ENCODE measurements around the gene CELA2A. TPM values are rescaled to one million over a fixed set of nuclear protein-coding genes. Genes with fewer than 3 reads are reported as not detected.

The CELA2A gene
- total and polyA plus RNA-seq, 4 experiments from 2014 or later, result not detected

GRCh38 chr1:15417059-15417934 is 39.2 kb upstream of the CELA2A start:
- H3K27me3 ChIP-seq (ENCODE audit: insufficient read depth, low read length), result no peaks in the 10 kb centered on the region
- peak; percentile 64 to 92 (median 73) for DNase-seq
- peaks cover 43 to 80% (median 63%) of the 10 kb centered on the region in 4 donors for H3K4me1 Mint-ChIP-seq
- peak overlapping the region; percentile 70 for H3K27ac ChIP-seq (ENCODE audit: low read depth, low read length)
- no peaks in the 10 kb centered on the region for H3K27me3 Mint-ChIP-seq
- H3K4me1 ChIP-seq (ENCODE audit: insufficient read depth, low read length), result peaks cover 77% of the 10 kb centered on the region
- no peaks in the 10 kb centered on the region for H3K9me3 ChIP-seq (ENCODE audit: control insufficient read depth in 1 of 2, low read length in 2 of 2)
- H3K4me3 Mint-ChIP-seq, result peak overlapping the region; percentile 7 to 84 (median 74)
- peaks cover 13 to 47% of the 10 kb centered on the region in 2 donors for H3K36me3 Mint-ChIP-seq
- CTCF ChIA-PET (ENCODE audit: partially characterized antibody), result interaction anchor here (0.9 to 2.2 kb wide), 8 partner anchors 10 to 98 kb away, joined by 3 to 11 read pairs (median 4); no protein-coding TSS in a partner anchor
- peak overlapping the region in 1 of 2 donors; percentile 41 for H3K4me3 ChIP-seq (ENCODE audit: low read length in 2 of 2)
- POLR2A ChIA-PET (ENCODE audit: partially characterized antibody), result interaction anchor here (0.9 to 6.2 kb wide), 3 partner anchors 10 to 94 kb away, joined by 3 to 38 read pairs (median 3); partner anchors contain the start of gene EFHD2
- peaks cover 6% of the 10 kb centered on the region for H3K36me3 ChIP-seq (ENCODE audit: insufficient read depth, low read length)
- no peaks in the 10 kb centered on the region for H3K9me3 Mint-ChIP-seq
- H3K27ac Mint-ChIP-seq, result peak overlapping the region; percentile 91 to 98 (median 95)
- intact Hi-C loops (cut with micrococcal nuclease), result loop anchor here (1.0 kb wide), 1 partner anchor 8 kb away; the partner anchor contains the start of gene EFHD2

GRCh38 chr1:15418806-15419515 is 37.6 kb upstream of the CELA2A start:
- H3K4me1 ChIP-seq (ENCODE audit: insufficient read depth, low read length), result peaks cover 61% of the 10 kb centered on the region
- H3K27ac Mint-ChIP-seq, result peak overlapping the region; percentile 18 to 97 (median 86)
- peaks cover 32 to 63% (median 50%) of the 10 kb centered on the region in 4 donors for H3K4me1 Mint-ChIP-seq
- no peaks in the 10 kb centered on the region for H3K9me3 ChIP-seq (ENCODE audit: control insufficient read depth in 1 of 2, low read length in 2 of 2)
- no peak for DNase-seq
- no peaks in the 10 kb centered on the region for H3K36me3 ChIP-seq (ENCODE audit: insufficient read depth, low read length)
- H3K4me3 ChIP-seq (ENCODE audit: low read length in 2 of 2), result no peak overlapping the region
- CTCF ChIA-PET (ENCODE audit: partially characterized antibody), result interaction anchor here (0.7 to 2.1 kb wide), 6 partner anchors 10 to 96 kb away, joined by 3 to 8 read pairs (median 4); no protein-coding TSS in a partner anchor
- H3K36me3 Mint-ChIP-seq, result peaks cover 13 to 41% of the 10 kb centered on the region in 2 donors
- H3K27me3 ChIP-seq (ENCODE audit: insufficient read depth, low read length), result no peaks in the 10 kb centered on the region
- peak overlapping the region; percentile 37 for H3K27ac ChIP-seq (ENCODE audit: low read depth, low read length)
- no peaks in the 10 kb centered on the region for H3K9me3 Mint-ChIP-seq
- H3K4me3 Mint-ChIP-seq, result peak overlapping the region in 2 of 8 donors; percentile 43 to 58
- intact Hi-C loops (cut with micrococcal nuclease), result no loop called here
- H3K27me3 Mint-ChIP-seq, result no peaks in the 10 kb centered on the region
- POLR2A ChIA-PET (ENCODE audit: partially characterized antibody), result interaction anchor here (6.2 kb wide), 1 partner anchor 12 kb away, joined by 38 read pairs; the partner anchor contains the start of gene EFHD2

GRCh38 chr1:15420853-15421465 is 35.6 kb upstream of the CELA2A start:
- no peaks in the 10 kb centered on the region for H3K27me3 Mint-ChIP-seq
- H3K4me1 Mint-ChIP-seq, result peaks cover 19 to 50% (median 35%) of the 10 kb centered on the region in 4 donors
- peaks cover 12 to 41% of the 10 kb centered on the region in 2 donors for H3K36me3 Mint-ChIP-seq
- ChIA-PET CTCF (ENCODE audit: partially characterized antibody) (interaction anchor here (1.8 to 2.1 kb wide), 2 partner anchors 10 to 98 kb away, joined by 6 to 8 read pairs; no protein-coding TSS in a partner anchor), POLR2A (ENCODE audit: partially characterized antibody) (interaction anchor here (6.2 kb wide), 1 partner anchor 14 kb away, joined by 38 read pairs; the partner anchor contains the start of gene EFHD2)
- Histone ChIP-seq H3K27me3 (ENCODE audit: insufficient read depth, low read length) (no peaks in the 10 kb centered on the region), H3K9me3 (ENCODE audit: control insufficient read depth in 1 of 2, low read length in 2 of 2) (no peaks in the 10 kb centered on the region), H3K4me1 (ENCODE audit: insufficient read depth, low read length) (peaks cover 41% of the 10 kb centered on the region), H3K4me3 (ENCODE audit: low read length in 2 of 2) (no peak overlapping the region), H3K36me3 (ENCODE audit: insufficient read depth, low read length) (no peaks in the 10 kb centered on the region), H3K27ac (ENCODE audit: low read depth, low read length) (no peak overlapping the region)
- peak overlapping the region; percentile 43 to 91 (median 83) for H3K27ac Mint-ChIP-seq
- H3K4me3 Mint-ChIP-seq, result no peak overlapping the region
- intact Hi-C loops (cut with micrococcal nuclease), result no loop called here
- DNase-seq, result no peak
- H3K9me3 Mint-ChIP-seq, result no peaks in the 10 kb centered on the region

GRCh38 chr1:15422871-15423270 is 33.7 kb upstream of the CELA2A start:
- Mint-ChIP-seq H3K4me1 (peaks cover 5 to 38% (median 19%) of the 10 kb centered on the region in 4 donors), H3K4me3 (no peak overlapping the region), H3K36me3 (peaks cover 21 to 46% of the 10 kb centered on the region in 2 donors), H3K9me3 (no peaks in the 10 kb centered on the region), H3K27ac (peak overlapping the region in 2 of 7 donors; percentile 25 to 84), H3K27me3 (no peaks in the 10 kb centered on the region)
- Histone ChIP-seq H3K27me3 (ENCODE audit: insufficient read depth, low read length) (no peaks in the 10 kb centered on the region), H3K36me3 (ENCODE audit: insufficient read depth, low read length) (peaks cover 7% of the 10 kb centered on the region), H3K4me1 (ENCODE audit: insufficient read depth, low read length) (peaks cover 22% of the 10 kb centered on the region), H3K9me3 (ENCODE audit: control insufficient read depth in 1 of 2, low read length in 2 of 2) (no peaks in the 10 kb centered on the region), H3K4me3 (ENCODE audit: low read length in 2 of 2) (no peak overlapping the region), H3K27ac (ENCODE audit: low read depth, low read length) (no peak overlapping the region)
- ChIA-PET POLR2A (ENCODE audit: partially characterized antibody) (no interaction called here), CTCF (ENCODE audit: partially characterized antibody) (interaction anchor here (0.9 to 2.7 kb wide), 2 partner anchors 10 to 99 kb away, joined by 3 to 10 read pairs; no protein-coding TSS in a partner anchor)
- intact Hi-C loops (cut with micrococcal nuclease), result no loop called here
- DNase-seq, result no peak

GRCh38 chr1:15423355-15424077 is 33.0 kb upstream of the CELA2A start:
- Mint-ChIP-seq H3K27me3 (no peaks in the 10 kb centered on the region), H3K9me3 (no peaks in the 10 kb centered on the region), H3K36me3 (peaks cover 21 to 52% of the 10 kb centered on the region in 2 donors), H3K4me1 (peaks cover 5 to 35% (median 18%) of the 10 kb centered on the region in 4 donors), H3K27ac (peak overlapping the region in 5 of 7 donors; percentile 6 to 85 (median 52)), H3K4me3 (no peak overlapping the region)
- CTCF ChIA-PET (ENCODE audit: partially characterized antibody), result interaction anchor here (2.7 kb wide), 1 partner anchor 100 kb away, joined by 10 read pairs; no protein-coding TSS in a partner anchor
- intact Hi-C loops (cut with micrococcal nuclease), result no loop called here
- no peaks in the 10 kb centered on the region for H3K27me3 ChIP-seq (ENCODE audit: insufficient read depth, low read length)
- no peak overlapping the region for H3K27ac ChIP-seq (ENCODE audit: low read depth, low read length)
- H3K36me3 ChIP-seq (ENCODE audit: insufficient read depth, low read length), result peaks cover 9% of the 10 kb centered on the region
- POLR2A ChIA-PET (ENCODE audit: partially characterized antibody), result no interaction called here
- H3K9me3 ChIP-seq (ENCODE audit: control insufficient read depth in 1 of 2, low read length in 2 of 2), result no peaks in the 10 kb centered on the region
- H3K4me3 ChIP-seq (ENCODE audit: low read length in 2 of 2), result no peak overlapping the region
- DNase-seq, result no peak
- H3K4me1 ChIP-seq (ENCODE audit: insufficient read depth, low read length), result peaks cover 20% of the 10 kb centered on the region

GRCh38 chr1:15424146-15424667 is 32.3 kb upstream of the CELA2A start:
- Mint-ChIP-seq H3K4me3 (no peak overlapping the region), H3K27me3 (no peaks in the 10 kb centered on the region), H3K4me1 (peaks cover 5 to 30% (median 13%) of the 10 kb centered on the region in 4 donors), H3K36me3 (peaks cover 21 to 52% of the 10 kb centered on the region in 2 donors), H3K9me3 (no peaks in the 10 kb centered on the region), H3K27ac (peak overlapping the region in 6 of 7 donors; percentile 24 to 85 (median 77))
- Histone ChIP-seq H3K27ac (ENCODE audit: low read depth, low read length) (no peak overlapping the region), H3K27me3 (ENCODE audit: insufficient read depth, low read length) (no peaks in the 10 kb centered on the region), H3K36me3 (ENCODE audit: insufficient read depth, low read length) (peaks cover 9% of the 10 kb centered on the region), H3K4me3 (ENCODE audit: low read length in 2 of 2) (no peak overlapping the region), H3K9me3 (ENCODE audit: control insufficient read depth in 1 of 2, low read length in 2 of 2) (no peaks in the 10 kb centered on the region), H3K4me1 (ENCODE audit: insufficient read depth, low read length) (peaks cover 13% of the 10 kb centered on the region)
- intact Hi-C loops (cut with micrococcal nuclease), result no loop called here
- no peak for DNase-seq
- ChIA-PET POLR2A (ENCODE audit: partially characterized antibody) (no interaction called here), CTCF (ENCODE audit: partially characterized antibody) (interaction anchor here (1.1 to 2.7 kb wide), 2 partner anchors 10 to 100 kb away, joined by 3 to 10 read pairs; no protein-coding TSS in a partner anchor)
